Astrocyte (in vitro differentiated cells and primary cell): ENCODE measurements around the gene AK9.
"Not testable (repeated sequence)": the region's sequence is repeated elsewhere in the genome, so short reads cannot be mapped to it uniquely, and the experiment has no call there.

Experiments
- CTCF ChIP-seq: IDR thresholded peaks from 2 replicates; pipeline ENCODE4 v1.5.1; 2011; ENCODE audit warnings: low read depth, mild to moderate bottlenecking, inconsistent platforms, low read length, moderate library complexity; ENCODE audit not compliant: insufficient read depth
- EZH2 ChIP-seq: IDR thresholded peaks from 2 replicates; pipeline ENCODE4 v1.6.1; 2012; ENCODE audit warnings: mild to moderate bottlenecking, low read length, inconsistent platforms; ENCODE audit not compliant: insufficient read depth

- TF ChIP-seq CTCF, EZH2: not testable (repeated sequence)
These were observed 171.4 kb downstream of the AK9 start for GRCh38 chr6:109519647-109520046.
